BLaER1 (cell line): Measurements from ENCODE around the gene GATA5.

Experiments
- H3K27ac ChIP-seq: shearing (Covaris generic); formaldehyde crosslinking; 2 replicates; pipeline ENCODE4 v1.8.1; 2022
- H3K27me3 ChIP-seq: shearing (Covaris generic); formaldehyde crosslinking; 2 replicates; pipeline ENCODE4 v1.8.1; 2022
- H3K36me3 ChIP-seq: shearing (Covaris generic); formaldehyde crosslinking; 2 replicates; pipeline ENCODE4 v1.8.1; 2022
- H3K4me1 ChIP-seq: shearing (Covaris generic); formaldehyde crosslinking; 2 replicates; pipeline ENCODE4 v1.8.1; 2022
- H3K4me2 ChIP-seq: shearing (Covaris generic); formaldehyde crosslinking; 2 replicates; pipeline ENCODE4 v1.8.1; 2022
- H3K4me3 ChIP-seq: shearing (Covaris generic); formaldehyde crosslinking; 2 replicates; pipeline ENCODE4 v1.8.1; 2022
- H3K9ac ChIP-seq: shearing (Covaris generic); formaldehyde crosslinking; 2 replicates; pipeline ENCODE4 v1.8.1; 2022
- H3K9me3 ChIP-seq: shearing (Covaris generic); formaldehyde crosslinking; 2 replicates; pipeline ENCODE4 v1.8.1; 2022
- H4K20me1 ChIP-seq: shearing (Covaris generic); formaldehyde crosslinking; 2 replicates; pipeline ENCODE4 v1.8.1; 2022
- Cebpa-rat ChIP-seq: shearing (Covaris generic); IDR thresholded peaks from 2 replicates; pipeline ENCODE4 v1.8.1; 2022

Gene GATA5

DNA sequence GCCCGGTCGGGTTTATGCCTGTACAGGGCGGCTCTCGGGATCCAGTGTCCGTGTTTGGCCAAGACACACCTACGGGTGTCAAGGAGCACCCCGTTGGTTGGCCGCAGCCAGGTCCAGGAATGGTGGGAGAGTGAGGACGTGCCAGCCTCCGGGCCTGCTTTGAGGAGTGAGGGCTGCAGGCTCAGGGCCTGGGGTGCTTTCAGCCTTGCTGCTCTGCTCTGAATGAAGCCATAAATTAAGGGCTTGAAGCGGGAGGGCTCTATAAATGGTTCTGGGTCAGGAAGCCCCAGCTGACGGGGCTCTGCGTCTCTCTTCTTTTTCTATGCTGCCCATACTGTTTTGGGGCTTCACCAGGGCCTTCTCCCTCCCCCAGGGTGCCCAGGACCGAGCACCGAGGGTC, 15.1 kb downstream of the GATA5 start:
- Histone ChIP-seq H3K27ac (no peak overlapping the region), H3K4me3 (no peak overlapping the region), H3K9ac (no peak overlapping the region), H3K36me3 (no peaks in the 10 kb centered on the region), H3K9me3 (no peaks in the 10 kb centered on the region), H3K4me2 (no peak overlapping the region), H3K27me3 (peaks cover 11% of the 10 kb centered on the region; the same call in 1 of the 2 replicates), H3K4me1 (peaks cover 18% of the 10 kb centered on the region), H4K20me1 (peaks cover 13% of the 10 kb centered on the region; the same call in 1 of the 2 replicates)
- TF ChIP-seq Cebpa-rat, result no peak

DNA sequence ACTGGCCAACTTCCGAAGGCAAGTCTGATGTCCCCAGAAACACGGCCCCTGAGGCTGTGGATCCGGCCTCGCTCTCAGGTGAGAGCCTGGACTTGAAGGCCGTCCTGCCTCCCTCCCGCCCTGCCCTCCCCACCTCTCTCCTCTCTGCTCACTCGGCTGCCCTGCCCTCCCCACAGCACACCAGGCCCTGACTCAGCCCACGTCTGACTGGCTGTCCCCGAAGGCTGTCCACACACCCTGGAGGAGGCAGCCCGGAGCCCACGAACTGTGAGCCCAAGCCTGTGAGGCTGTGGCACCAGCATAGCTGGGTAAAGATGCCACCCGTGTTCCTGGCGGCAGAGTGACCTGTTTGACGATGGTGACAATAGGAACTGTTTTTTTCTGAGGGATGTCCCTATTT, 16.3 kb downstream of the GATA5 start:
- Histone ChIP-seq H3K9ac (no peak overlapping the region), H3K4me2 (no peak overlapping the region), H3K4me1 (peaks cover 24% of the 10 kb centered on the region), H3K36me3 (no peaks in the 10 kb centered on the region), H3K4me3 (no peak overlapping the region), H3K27me3 (peaks cover 22% of the 10 kb centered on the region), H3K9me3 (no peaks in the 10 kb centered on the region), H3K27ac (no peak overlapping the region), H4K20me1 (peaks cover 19% of the 10 kb centered on the region; the same call in 1 of the 2 replicates)
- TF ChIP-seq Cebpa-rat, result no peak

DNA sequence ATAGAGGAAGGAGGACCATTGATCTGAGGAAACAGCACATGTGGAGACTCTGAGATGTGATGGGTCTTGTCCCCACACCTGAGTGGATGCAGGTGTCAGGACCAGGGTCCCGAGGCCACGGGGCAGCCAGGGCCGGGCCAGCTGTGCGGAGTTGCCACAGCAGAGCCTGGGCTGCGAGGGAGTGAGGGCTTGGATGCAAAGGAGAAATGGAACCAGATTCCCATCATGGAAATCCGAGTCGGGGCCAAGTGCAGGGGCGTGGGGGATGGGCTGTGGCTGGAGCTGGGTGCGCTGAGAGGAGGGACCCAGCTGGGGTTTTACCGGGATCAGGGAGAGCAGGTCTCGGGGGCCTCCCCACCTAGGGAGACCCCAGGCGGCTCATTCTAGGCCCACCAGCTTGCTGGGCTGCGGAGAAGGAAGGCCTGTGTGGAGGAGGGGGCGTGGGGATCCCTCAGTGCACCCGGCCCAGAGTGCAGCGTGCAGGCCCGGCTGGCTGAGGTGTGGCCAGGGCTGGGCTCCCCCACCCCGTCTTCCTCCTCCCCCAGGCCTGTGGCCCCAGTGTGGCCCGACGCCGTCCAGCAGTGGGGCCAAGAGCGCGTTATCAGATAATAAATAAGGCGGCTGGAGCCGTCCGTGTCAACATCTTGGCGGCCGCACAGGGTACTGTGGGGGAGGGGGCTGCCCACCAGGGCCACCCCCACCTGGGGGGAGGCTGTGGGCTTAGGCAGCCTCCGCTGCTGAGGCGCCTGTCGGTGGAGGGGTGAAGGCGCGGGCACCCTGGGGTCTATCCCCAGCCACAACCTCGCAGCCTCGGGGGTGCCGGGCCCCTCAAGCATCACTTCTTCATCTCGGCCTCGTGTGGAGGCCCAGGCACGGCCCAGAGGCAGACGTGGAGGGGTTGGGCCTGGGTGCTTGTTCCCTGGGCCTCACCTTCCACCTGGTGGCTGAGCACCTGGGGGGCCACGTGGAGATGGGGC, 17.2 kb downstream of the GATA5 start:
- no peak overlapping the region for H3K4me3 ChIP-seq
- no peak overlapping the region for H3K27ac ChIP-seq
- no peaks in the 10 kb centered on the region for H3K9me3 ChIP-seq
- peaks cover 31% of the 10 kb centered on the region for H3K27me3 ChIP-seq
- H3K4me1 ChIP-seq, result peaks cover 31% of the 10 kb centered on the region
- no peak overlapping the region for H3K9ac ChIP-seq
- no peak for TF ChIP-seq Cebpa-rat
- H3K4me2 ChIP-seq, result no peak overlapping the region
- peaks cover 19% of the 10 kb centered on the region; the same call in 1 of the 2 replicates for H4K20me1 ChIP-seq
- no peaks in the 10 kb centered on the region for H3K36me3 ChIP-seq

- Histone ChIP-seq H3K9me3 (no peaks in the 10 kb centered on the region), H3K27me3 (peaks cover 36% of the 10 kb centered on the region), H3K4me1 (peaks cover 38% of the 10 kb centered on the region), H4K20me1 (peaks cover 19% of the 10 kb centered on the region; the same call in 1 of the 2 replicates), H3K4me3 (no peak overlapping the region), H3K27ac (no peak overlapping the region), H3K4me2 (no peak overlapping the region), H3K9ac (no peak overlapping the region), H3K36me3 (no peaks in the 10 kb centered on the region)
- no peak for TF ChIP-seq Cebpa-rat
Observed at GRCh38 chr20:62457831-62458230, 18.0 kb downstream of the GATA5 start.

DNA sequence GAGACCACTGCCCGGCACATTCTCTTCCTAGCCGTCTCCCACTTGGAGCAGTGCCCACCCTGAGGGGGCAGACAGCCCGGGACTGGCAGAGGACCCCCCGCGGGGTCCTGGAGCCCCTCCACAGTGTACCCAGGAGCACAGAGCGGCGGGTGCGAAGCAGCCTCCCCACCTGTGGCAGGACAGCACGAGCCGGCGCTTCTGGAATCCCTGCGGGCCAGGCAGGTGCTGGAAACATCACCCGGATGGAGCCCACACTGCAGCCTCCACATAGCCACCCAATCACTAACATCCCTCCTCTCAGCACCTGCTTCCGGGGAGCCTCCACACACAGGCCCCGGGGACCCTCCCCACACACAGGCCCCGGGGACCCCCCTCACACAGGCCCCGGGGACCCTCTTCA, 18.7 kb downstream of the GATA5 start:
- no peak overlapping the region for H3K9ac ChIP-seq
- no peaks in the 10 kb centered on the region for H3K36me3 ChIP-seq
- H3K27me3 ChIP-seq, result peaks cover 40% of the 10 kb centered on the region
- H4K20me1 ChIP-seq, result peaks cover 19% of the 10 kb centered on the region; the same call in 1 of the 2 replicates
- no peak overlapping the region for H3K27ac ChIP-seq
- no peak overlapping the region for H3K4me3 ChIP-seq
- H3K4me2 ChIP-seq, result peak overlapping the region; percentile 84
- H3K9me3 ChIP-seq, result no peaks in the 10 kb centered on the region
- H3K4me1 ChIP-seq, result peaks cover 38% of the 10 kb centered on the region
- TF ChIP-seq Cebpa-rat, result no peak

DNA sequence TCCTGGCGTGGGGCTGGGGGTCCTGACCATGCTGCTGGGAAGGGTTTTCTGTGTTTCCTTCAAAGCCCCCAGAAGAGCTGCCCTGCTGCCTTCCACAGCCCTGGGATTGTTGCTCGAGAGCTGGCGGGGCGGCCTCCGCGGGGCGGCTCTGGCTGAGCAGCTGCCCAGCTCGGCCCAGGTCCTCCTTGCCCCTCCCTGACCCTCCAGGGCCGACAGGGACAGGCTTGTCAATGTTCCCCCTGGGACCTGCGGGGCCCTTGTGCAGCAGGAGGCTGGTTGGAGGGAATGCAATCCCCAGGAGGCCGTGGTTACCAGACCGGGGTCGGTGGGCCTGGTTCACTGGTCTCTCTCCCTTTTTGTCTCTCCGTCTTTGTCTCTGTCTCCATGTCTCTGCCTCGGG, 19.9 kb downstream of the GATA5 start:
- no peaks in the 10 kb centered on the region for H3K9me3 ChIP-seq
- H3K4me1 ChIP-seq, result peaks cover 38% of the 10 kb centered on the region
- TF ChIP-seq Cebpa-rat, result no peak
- H4K20me1 ChIP-seq, result peaks cover 19% of the 10 kb centered on the region; the same call in 1 of the 2 replicates
- H3K27me3 ChIP-seq, result peaks cover 40% of the 10 kb centered on the region
- peak overlapping the region; percentile 84 for H3K4me2 ChIP-seq
- H3K36me3 ChIP-seq, result no peaks in the 10 kb centered on the region
- no peak overlapping the region for H3K27ac ChIP-seq
- no peak overlapping the region for H3K9ac ChIP-seq
- H3K4me3 ChIP-seq, result no peak overlapping the region

DNA sequence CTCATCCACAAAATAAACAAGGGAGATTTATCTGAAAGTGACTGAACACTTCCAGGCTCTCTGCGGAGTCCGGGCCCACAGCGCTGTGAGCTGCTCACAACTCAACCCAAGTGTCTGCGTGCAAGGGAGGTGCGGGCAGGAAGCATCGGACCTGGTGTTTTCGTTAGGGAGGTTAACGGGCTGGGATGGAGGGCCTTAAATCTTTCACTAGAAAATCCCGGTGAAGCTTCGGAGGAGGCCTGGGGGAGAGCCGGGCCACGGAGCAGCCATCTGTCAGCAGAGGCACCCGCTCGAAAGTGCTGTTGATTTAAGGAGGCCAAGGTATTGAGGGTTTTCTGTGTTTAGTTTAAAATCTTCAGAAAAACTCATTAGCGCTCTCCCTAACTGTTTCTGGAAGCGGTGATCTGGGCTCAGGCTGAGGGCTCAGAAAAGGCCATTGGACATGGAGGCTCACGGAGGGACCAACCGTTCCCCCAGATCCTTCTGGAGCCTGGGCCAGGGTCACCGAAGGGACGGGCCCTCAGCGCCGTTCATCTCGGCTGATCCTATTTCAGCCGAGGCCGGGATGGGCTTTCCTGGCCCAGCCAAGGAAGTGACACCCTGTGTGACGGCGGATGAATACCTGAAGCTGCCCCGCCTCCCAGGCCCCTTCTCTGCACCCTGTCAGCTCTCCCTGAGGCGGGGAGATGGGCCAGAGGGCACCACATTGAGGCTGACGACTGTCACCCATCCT, 20.7 kb downstream of the GATA5 start:
- peaks cover 45% of the 10 kb centered on the region for H3K27me3 ChIP-seq
- H3K9ac ChIP-seq, result no peak overlapping the region
- H3K36me3 ChIP-seq, result no peaks in the 10 kb centered on the region
- H3K9me3 ChIP-seq, result no peaks in the 10 kb centered on the region
- no peak overlapping the region for H3K27ac ChIP-seq
- no peak for TF ChIP-seq Cebpa-rat
- peaks cover 43% of the 10 kb centered on the region for H3K4me1 ChIP-seq
- H4K20me1 ChIP-seq, result peaks cover 19% of the 10 kb centered on the region; the same call in 1 of the 2 replicates
- no peak overlapping the region for H3K4me3 ChIP-seq
- H3K4me2 ChIP-seq, result peak overlapping the region; percentile 84

DNA sequence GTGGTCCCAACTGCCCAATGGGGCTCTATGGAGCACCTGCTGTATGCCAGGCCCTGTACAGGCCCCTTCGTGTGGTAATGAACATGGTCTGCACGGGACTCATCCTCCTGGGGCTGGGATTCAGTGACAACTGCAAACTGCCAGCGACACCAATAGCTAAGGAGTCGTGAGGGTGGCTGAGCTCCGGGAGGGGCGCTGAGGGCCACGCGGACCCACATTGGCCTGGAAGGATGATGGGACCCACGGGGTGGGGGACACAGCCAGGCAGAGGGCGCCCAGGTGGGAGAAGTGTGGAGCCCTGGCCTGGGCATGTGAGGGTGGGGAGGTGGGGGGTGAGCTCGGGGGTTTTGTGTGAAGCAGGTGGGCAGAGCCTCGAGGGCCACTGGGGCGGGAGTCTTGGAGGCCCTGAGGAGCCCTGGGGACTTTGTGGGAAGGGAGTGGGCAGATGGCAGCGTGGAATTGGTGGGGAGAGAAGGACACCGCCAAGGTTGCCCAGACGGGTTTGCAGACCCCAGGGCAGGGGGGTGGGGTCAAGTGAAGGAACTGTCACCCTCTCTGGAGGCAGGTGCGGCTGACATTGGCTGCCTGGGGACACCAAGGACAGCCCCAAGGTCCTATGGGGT, 22.5 kb downstream of the GATA5 start:
- H3K4me1 ChIP-seq, result peaks cover 43% of the 10 kb centered on the region
- H3K27ac ChIP-seq, result no peak overlapping the region
- peaks cover 63% of the 10 kb centered on the region for H3K27me3 ChIP-seq
- H3K4me2 ChIP-seq, result peak overlapping the region; percentile 49
- H3K9me3 ChIP-seq, result no peaks in the 10 kb centered on the region
- H3K9ac ChIP-seq, result no peak overlapping the region
- H4K20me1 ChIP-seq, result peaks cover 19% of the 10 kb centered on the region; the same call in 1 of the 2 replicates
- H3K36me3 ChIP-seq, result no peaks in the 10 kb centered on the region
- no peak overlapping the region for H3K4me3 ChIP-seq
- no peak for TF ChIP-seq Cebpa-rat

DNA sequence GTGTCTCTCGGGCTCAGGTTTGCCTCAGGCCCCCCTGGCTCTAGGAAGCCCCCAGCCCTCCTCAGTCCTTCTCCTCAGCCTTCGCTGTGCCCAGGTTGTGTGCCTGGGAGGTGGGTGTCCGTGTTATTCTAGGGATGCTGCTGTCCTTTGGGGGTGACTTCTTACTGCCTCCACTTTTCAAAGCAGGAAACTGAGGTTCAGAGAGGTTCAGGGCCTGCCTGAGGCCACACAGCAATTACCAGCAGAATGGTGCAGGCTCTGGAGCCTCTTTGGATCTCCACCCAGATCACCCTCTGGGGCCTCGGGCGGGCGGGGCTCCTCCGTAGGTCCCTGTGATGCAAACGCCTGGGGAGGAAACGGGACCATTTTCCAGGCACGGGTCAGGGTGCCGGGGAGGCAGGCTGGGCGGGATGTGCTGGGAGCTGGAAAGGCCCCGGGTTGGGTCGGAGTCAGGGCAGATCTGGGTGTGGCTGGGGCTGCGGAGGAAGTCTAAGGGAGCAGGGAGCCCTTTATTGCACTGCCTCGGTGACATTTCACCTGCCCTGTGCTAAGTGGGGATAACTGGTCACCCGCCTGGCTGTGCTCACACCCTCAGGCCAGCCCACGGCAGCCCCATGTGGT, 23.2 kb downstream of the GATA5 start:
- no peaks in the 10 kb centered on the region for H3K9me3 ChIP-seq
- peaks cover 43% of the 10 kb centered on the region for H3K4me1 ChIP-seq
- peaks cover 19% of the 10 kb centered on the region; the same call in 1 of the 2 replicates for H4K20me1 ChIP-seq
- peak overlapping the region; percentile 49; the same call in 1 of the 2 replicates for H3K4me2 ChIP-seq
- no peak overlapping the region for H3K4me3 ChIP-seq
- H3K27me3 ChIP-seq, result peaks cover 66% of the 10 kb centered on the region
- no peak overlapping the region for H3K9ac ChIP-seq
- TF ChIP-seq Cebpa-rat, result no peak
- H3K36me3 ChIP-seq, result no peaks in the 10 kb centered on the region
- no peak overlapping the region for H3K27ac ChIP-seq
